ENCODE data around the gene DHRS4L2.
"Not testable (repeated sequence)": the region's sequence is repeated elsewhere in the genome, so short reads cannot be mapped to it uniquely, and the experiment has no call there.

The DHRS4L2 gene

GRCh38 chr14:23989734-23990445 is 1.2 kb downstream of the DHRS4L2 start:
- intact Hi-C loops (cut with micrococcal nuclease), result loop anchor here (5.0 kb wide), 1 partner anchor 47 kb away; no protein-coding TSS in a partner anchor
- H3K4me1 Mint-ChIP-seq (ENCODE audit: low read depth), result peaks cover 70% of the 10 kb centered on the region

GRCh38 chr14:23990961-23991360 is 2.2 kb downstream of the DHRS4L2 start:
- H3K27ac Mint-ChIP-seq, result peak overlapping the region; percentile 55
- H3K9me3 Mint-ChIP-seq; H3K27me3 Mint-ChIP-seq; intact Hi-C loops (cut with micrococcal nuclease): not testable (repeated sequence)
- peaks cover 29% of the 10 kb centered on the region for H3K36me3 Mint-ChIP-seq (ENCODE audit: low read depth)
- H3K4me1 Mint-ChIP-seq (ENCODE audit: low read depth), result peaks cover 59% of the 10 kb centered on the region
- peak overlapping the region; percentile 9 for H3K4me3 Mint-ChIP-seq

More at GRCh38 chr14:23989734-23990445, 1.2 kb downstream of the DHRS4L2 start:
- H3K27me3 Mint-ChIP-seq, H3K9me3 Mint-ChIP-seq: not testable (repeated sequence)
- Mint-ChIP-seq H3K36me3 (ENCODE audit: low read depth) (peaks cover 22% of the 10 kb centered on the region), H3K4me3 (peak overlapping the region; percentile 86), H3K27ac (peak overlapping the region; percentile 95)

GRCh38 chr14:23993042-23993441 is 4.3 kb downstream of the DHRS4L2 start:
- H3K9me3 Mint-ChIP-seq; H3K27me3 Mint-ChIP-seq; H3K27ac Mint-ChIP-seq; H3K4me3 Mint-ChIP-seq; intact Hi-C loops (cut with micrococcal nuclease): not testable (repeated sequence)
- peaks cover 38% of the 10 kb centered on the region for H3K4me1 Mint-ChIP-seq (ENCODE audit: low read depth)
- H3K36me3 Mint-ChIP-seq (ENCODE audit: low read depth), result peaks cover 29% of the 10 kb centered on the region

GRCh38 chr14:23996009-23996408 is 7.3 kb downstream of the DHRS4L2 start:
- Mint-ChIP-seq H3K4me1 (ENCODE audit: low read depth) (peaks cover 13% of the 10 kb centered on the region), H3K36me3 (ENCODE audit: low read depth) (peaks cover 13% of the 10 kb centered on the region)
- intact Hi-C loops (cut with micrococcal nuclease); H3K27ac Mint-ChIP-seq; H3K9me3 Mint-ChIP-seq; H3K27me3 Mint-ChIP-seq; H3K4me3 Mint-ChIP-seq: not testable (repeated sequence)

GRCh38 chr14:23996825-23997224 is 8.1 kb downstream of the DHRS4L2 start:
- intact Hi-C loops (cut with micrococcal nuclease); H3K9me3 Mint-ChIP-seq; H3K27me3 Mint-ChIP-seq; H3K36me3 Mint-ChIP-seq (ENCODE audit: low read depth); H3K4me3 Mint-ChIP-seq; H3K4me1 Mint-ChIP-seq (ENCODE audit: low read depth); H3K27ac Mint-ChIP-seq: not testable (repeated sequence)

- H3K4me3 Mint-ChIP-seq; H3K36me3 Mint-ChIP-seq (ENCODE audit: low read depth); intact Hi-C loops (cut with micrococcal nuclease); H3K27ac Mint-ChIP-seq; H3K27me3 Mint-ChIP-seq; H3K4me1 Mint-ChIP-seq (ENCODE audit: low read depth); H3K9me3 Mint-ChIP-seq: not testable (repeated sequence)
Measured at GRCh38 chr14:23999640-24000039, 10.9 kb downstream of the DHRS4L2 start.

- H3K9me3 Mint-ChIP-seq; H3K27me3 Mint-ChIP-seq; H3K4me3 Mint-ChIP-seq; intact Hi-C loops (cut with micrococcal nuclease); H3K4me1 Mint-ChIP-seq (ENCODE audit: low read depth); H3K36me3 Mint-ChIP-seq (ENCODE audit: low read depth): not testable (repeated sequence)
- H3K27ac Mint-ChIP-seq, result peak overlapping the region; percentile 53
Measured at GRCh38 chr14:24001078-24001477, 12.3 kb downstream of the DHRS4L2 start.

GRCh38 chr14:24001679-24002078 is 12.9 kb downstream of the DHRS4L2 start:
- H3K4me1 Mint-ChIP-seq (ENCODE audit: low read depth); intact Hi-C loops (cut with micrococcal nuclease); H3K27ac Mint-ChIP-seq; H3K4me3 Mint-ChIP-seq; H3K27me3 Mint-ChIP-seq; H3K9me3 Mint-ChIP-seq; H3K36me3 Mint-ChIP-seq (ENCODE audit: low read depth): not testable (repeated sequence)

GRCh38 chr14:24006471-24006816 is 17.7 kb downstream of the DHRS4L2 start:
- H3K36me3 Mint-ChIP-seq (ENCODE audit: low read depth); H3K27me3 Mint-ChIP-seq; intact Hi-C loops (cut with micrococcal nuclease); H3K27ac Mint-ChIP-seq; H3K9me3 Mint-ChIP-seq; H3K4me3 Mint-ChIP-seq: not testable (repeated sequence)
- peaks cover 35% of the 10 kb centered on the region for H3K4me1 Mint-ChIP-seq (ENCODE audit: low read depth)

GRCh38 chr14:24006817-24007652 is 18.3 kb downstream of the DHRS4L2 start:
- Mint-ChIP-seq H3K4me3 (peak overlapping the region; percentile 48), H3K4me1 (ENCODE audit: low read depth) (peaks cover 35% of the 10 kb centered on the region)
- H3K27me3 Mint-ChIP-seq; H3K9me3 Mint-ChIP-seq; H3K27ac Mint-ChIP-seq; intact Hi-C loops (cut with micrococcal nuclease); H3K36me3 Mint-ChIP-seq (ENCODE audit: low read depth): not testable (repeated sequence)

- Mint-ChIP-seq H3K27ac (peak overlapping the region; percentile 17), H3K4me1 (ENCODE audit: low read depth) (peaks cover 40% of the 10 kb centered on the region), H3K9me3 (no peaks in the 10 kb centered on the region), H3K36me3 (ENCODE audit: low read depth) (peaks cover 9% of the 10 kb centered on the region), H3K4me3 (peak overlapping the region; percentile 2), H3K27me3 (no peaks in the 10 kb centered on the region)
- intact Hi-C loops (cut with micrococcal nuclease), result loop anchor here (5.0 kb wide), 1 partner anchor 96 kb away; no protein-coding TSS in a partner anchor
Measured at GRCh38 chr14:24011051-24011450, 22.3 kb downstream of the DHRS4L2 start.

GRCh38 chr14:24012726-24013273 is 24.1 kb downstream of the DHRS4L2 start:
- H3K27ac Mint-ChIP-seq; H3K36me3 Mint-ChIP-seq (ENCODE audit: low read depth); H3K27me3 Mint-ChIP-seq; H3K4me3 Mint-ChIP-seq; H3K9me3 Mint-ChIP-seq: not testable (repeated sequence)
- H3K4me1 Mint-ChIP-seq (ENCODE audit: low read depth), result peaks cover 51% of the 10 kb centered on the region
- intact Hi-C loops (cut with micrococcal nuclease), result loop anchor here (5.0 kb wide), 1 partner anchor 95 kb away; no protein-coding TSS in a partner anchor

- Mint-ChIP-seq H3K27ac (no peak overlapping the region), H3K4me3 (no peak overlapping the region), H3K4me1 (ENCODE audit: low read depth) (peaks cover 48% of the 10 kb centered on the region), H3K36me3 (ENCODE audit: low read depth) (no peaks in the 10 kb centered on the region), H3K27me3 (no peaks in the 10 kb centered on the region), H3K9me3 (no peaks in the 10 kb centered on the region)
- intact Hi-C loops (cut with micrococcal nuclease), result loop anchor here (1.0 to 5.0 kb wide), 4 partner anchors 22 to 93 kb away; no protein-coding TSS in a partner anchor
Measured at GRCh38 chr14:24013654-24014514, 25.2 kb downstream of the DHRS4L2 start.

Measured in dendritic cell treated with granulocyte-macrophage colony-stimulating factor and Interleukin-4, amounts not matched to agents 40 ng/mL and 50 ng/mL, for 4 days (primary cell).